ENCODE results near the gene PDE7B. TPM values are rescaled to one million over a fixed set of nuclear protein-coding genes. Genes with fewer than 3 reads are reported as not detected.

Gene PDE7B
- total and polyA plus RNA-seq, 2 of the 4 experiments (the other 2 are of a cell fraction) = 7.8 to 12.4 TPM

- Histone ChIP-seq H2AK9ac (replicated peaks; ENCODE audit: low read depth, low read length, poor library complexity) (no peak overlapping the region), H3K23ac (ENCODE audit: low read depth, low read length) (no peak overlapping the region), H3K4me3 (ENCODE audit: insufficient read depth, low read depth, low read length) (no peak overlapping the region), H3K4me2 (ENCODE audit: low read depth, low read length) (no peak overlapping the region), H3K9me1 (ENCODE audit: insufficient read depth, low read length) (no peaks in the 10 kb centered on the region), H3K18ac (ENCODE audit: low read depth, low read length) (peak overlapping the region; percentile 76; the same call in 1 of the 2 replicates), H2BK20ac (ENCODE audit: low read depth, low read length) (no peak overlapping the region), H3K14ac (replicated peaks; ENCODE audit: low read depth, low read length) (no peak overlapping the region; the same call in 1 of the 2 replicates), H3K9ac (ENCODE audit: low read depth, low read length) (no peak overlapping the region; the same call in 1 of the 2 replicates), H2AFZ (replicated peaks; ENCODE audit: low read length, poor library complexity) (no peak overlapping the region), H4K91ac (ENCODE audit: insufficient read depth, low read depth, low read length) (no peak overlapping the region), H2BK120ac (ENCODE audit: low read depth, low read length) (no peak overlapping the region; the same call in 1 of the 2 replicates), H3K4ac (ENCODE audit: low read depth, low read length) (peak overlapping the region; percentile 13; the same call in 1 of the 2 replicates), H3K9me3 (ENCODE audit: control insufficient read depth, insufficient read depth, low read length) (no peaks in the 10 kb centered on the region), H3K79me1 (ENCODE audit: low read depth in 1 of 2, low read length in 2 of 2) (peaks cover 15 to 22% of the 10 kb centered on the region in 2 experiments; a peak in 3 of 4 replicates), H4K8ac (ENCODE audit: low read depth in 2 of 2, low read length in 2 of 2) (peak overlapping the region in 1 of 2 experiments; percentile 29; a peak in 1 of 4 replicates), H2BK5ac (ENCODE audit: low read depth, low read length, poor library complexity, severe bottlenecking) (no peak overlapping the region), H4K5ac (ENCODE audit: low read depth, low read length) (peak overlapping the region; percentile 82), H3K27me3 (ENCODE audit: control insufficient read depth, insufficient read depth, low read length) (no peaks in the 10 kb centered on the region), H3K36me3 (ENCODE audit: control insufficient read depth, insufficient read depth, low read length) (no peaks in the 10 kb centered on the region), H3K4me1 (ENCODE audit: control insufficient read depth, insufficient read depth, low read length) (peaks cover 6% of the 10 kb centered on the region), H3K56ac (ENCODE audit: extremely low read depth, insufficient read depth, low read length) (no peak overlapping the region), H3K27ac (ENCODE audit: insufficient read depth, low read length) (no peak overlapping the region), H4K20me1 (ENCODE audit: insufficient read depth, low read length) (no peaks in the 10 kb centered on the region), H2BK15ac (ENCODE audit: low read depth, low read length) (peak overlapping the region; percentile 65; the same call in 1 of the 3 replicates), H2AK5ac (ENCODE audit: low read depth, low read length) (no peak overlapping the region)
- TF ChIP-seq RFX5 (IDR thresholded peaks at IDR 0.05; ENCODE audit: low read depth, low read length) (no peak), MXI1 (IDR thresholded peaks at IDR 0.05; ENCODE audit: borderline replicate concordance, low read depth, low read length) (no peak)
- ATAC-seq (ENCODE audit: low read depth) (no peak), DNase-seq (no peak)
- POLR2A ChIA-PET (ENCODE audit: unreplicated experiment) = interaction anchor here (0.9 kb wide), 1 partner anchor 11 kb away, joined by 3 read pairs; no protein-coding TSS in a partner anchor
- CTCF ChIA-PET = interaction anchor here (1.3 kb wide), 1 partner anchor 11 kb away, joined by 4 read pairs; no protein-coding TSS in a partner anchor
- dilution Hi-C loops (cut with HindIII; ENCODE audit: low sequenced_read_pairs, unreplicated experiment) (no loop called here), in situ Hi-C loops (cut with MboI; ENCODE audit: low sequenced_read_pairs) (no loop called here), intact Hi-C loops (cut with micrococcal nuclease) (no loop called here)
- no CpG with 5 or more reads among the region's 2 CpGs for WGBS, 2 experiments (ENCODE audit: extremely low coverage in 2 of 2, insufficient read length in 1 of 2)
- BruUV-seq (replicated peaks) = no TSS peak
Observed at GRCh38 chr6:136025736-136026135, 174.2 kb downstream of the PDE7B start.
